A549 (cell line): ENCODE data around the gene SH2D4B. TPM values are rescaled to one million over a fixed set of nuclear protein-coding genes. Genes with fewer than 3 reads are reported as not detected.

Source experiments
- ATAC-seq, 2 experiments: fragments of 200-7000 bp in 1 of 2; fragments of >200 bp in 1 of 2; cut with Nextera tagmentation in 1 of 2; cut with Tn5 transposase in 1 of 2; 3 replicates each; pipeline versions ENCODE4 v1.8.0 to v1.9.1; 2018 to 2020; ENCODE audit warnings: mild to moderate bottlenecking in 1 of 2, moderate library complexity in 1 of 2
- CTCF ChIA-PET: fragments of 300-600 bp; sonication (Branson Sonifier 250); formaldehyde crosslinking; extraction: SDS; loops from one replicate; lab custom pipeline; 2021; ENCODE audit warnings: antibody characterized with exemption, inconsistent platforms; lab: Yijun Ruan, JAX
- POLR2A ChIA-PET: fragments of 350-600 bp; formaldehyde crosslinking; extraction: SDS; loops from one replicate; lab custom pipeline; 2021; ENCODE audit warnings: antibody characterized with exemption, inconsistent platforms; lab: Yijun Ruan, JAX
- DNase-seq, 2 experiments: peaks; one replicate each; pipeline versions ENCODE4 v3.0.0 to v3.0.0-alpha.2; 2011 to 2016; ENCODE audit warnings: low read depth in 1 of 2, low spot score in 1 of 2
- FAIRE-seq: peaks from 2 replicates; lab custom pipeline; 2011; peaks lifted over from hg19 to GRCh38; lab: Jason Lieb, UNC
- H3K27ac ChIP-seq, 2 experiments: fragments of >200 bp; sonication (Bioruptor Twin); formaldehyde crosslinking; 3 replicates each; pipeline ENCODE4 v1.5.1; 2016 to 2017
- H3K4me1 ChIP-seq: fragments of >200 bp; sonication (Bioruptor Twin); formaldehyde crosslinking; 3 replicates; pipeline ENCODE4 v1.6.1; 2016
- H3K4me2 ChIP-seq: fragments of >200 bp; sonication (Bioruptor Twin); formaldehyde crosslinking; 3 replicates; pipeline ENCODE4 v1.6.1; 2016
- H3K4me3 ChIP-seq: fragments of >200 bp; sonication (Bioruptor Twin); formaldehyde crosslinking; 3 replicates; pipeline ENCODE4 v1.5.1; 2016
- H3K9me3 ChIP-seq: fragments of >200 bp; sonication (Bioruptor Twin); formaldehyde crosslinking; 3 replicates; pipeline ENCODE4 v1.6.1; 2016
- CBX8 ChIP-seq: fragments of 200-600 bp; sonication (generic); IDR thresholded peaks from 2 replicates; pipeline ENCODE4 v1.6.1; 2016
- CHD4 ChIP-seq: fragments of 200-600 bp; sonication (generic); IDR thresholded peaks from 2 replicates; pipeline ENCODE4 v1.6.1; 2016; ENCODE audit warnings: antibody characterized with exemption, mild to moderate bottlenecking, borderline replicate concordance
- EHF ChIP-seq: fragments of 250-450 bp; sonication (Bioruptor Pico); IDR thresholded peaks from 2 replicates; pipeline ENCODE4 v1.5.0; 2020; ENCODE audit warnings: mild to moderate bottlenecking
- FOSL2 ChIP-seq, 2 experiments: fragments of 450-650 bp in 1 of 2; fragments of >200 bp in 1 of 2; sonication (Bioruptor Twin) in 1 of 2; formaldehyde crosslinking; IDR thresholded peaks; 2 replicates each; pipeline versions ENCODE4 v1.5.0 to v1.6.1; 2016 to 2020; ENCODE audit warnings: mild to moderate bottlenecking in 1 of 2, moderate library complexity in 1 of 2
- HES2 ChIP-seq: fragments of >200 bp; sonication (Bioruptor Twin); formaldehyde crosslinking; IDR thresholded peaks from 2 replicates; pipeline ENCODE4 v1.6.1; 2016
- HMGXB4 ChIP-seq: fragments of 250-450 bp; sonication (Bioruptor Pico); IDR thresholded peaks from 2 replicates; pipeline ENCODE4 v1.5.0; 2021; ENCODE audit warnings: mild to moderate bottlenecking, moderate library complexity, borderline replicate concordance
- HOXA7 ChIP-seq: fragments of 250-450 bp; sonication (Bioruptor Pico); IDR thresholded peaks from 2 replicates; pipeline ENCODE4 v1.5.0; 2020; ENCODE audit warnings: mild to moderate bottlenecking, moderate library complexity
- HOXB13 ChIP-seq: fragments of 250-450 bp; sonication (Bioruptor Pico); IDR thresholded peaks from 2 replicates; pipeline ENCODE4 v1.5.0; 2020; ENCODE audit warnings: low read depth, mild to moderate bottlenecking, moderate library complexity
- JUN ChIP-seq, 2 experiments: fragments of >200 bp; sonication (Bioruptor Twin); formaldehyde crosslinking; IDR thresholded peaks; 2 replicates in 1 of 2; 3 replicates in 1 of 2; pipeline ENCODE4 v1.6.1; 2016 to 2017
- KDM5A ChIP-seq: fragments of 200-600 bp; sonication (generic); IDR thresholded peaks from 2 replicates; pipeline ENCODE4 v1.6.1; 2016; ENCODE audit warnings: antibody characterized with exemption, mild to moderate bottlenecking
- MAZ ChIP-seq: fragments of 150-350 bp; IDR thresholded peaks from 2 replicates; pipeline ENCODE4 v1.6.1; 2014; ENCODE audit warnings: antibody characterized with exemption, low read depth, low read length, borderline replicate concordance
- NPAS2 ChIP-seq: fragments of 250-450 bp; sonication (Bioruptor Pico); IDR thresholded peaks from 2 replicates; pipeline ENCODE4 v1.8.0; 2022; ENCODE audit warnings: mild to moderate bottlenecking, moderate library complexity, borderline replicate concordance
- POLR2A ChIP-seq: IDR thresholded peaks from 2 replicates; pipeline ENCODE4 v1.6.1; 2012; ENCODE audit warnings: mild to moderate bottlenecking, low read length
- RCOR1 ChIP-seq: fragments of 150-350 bp; IDR thresholded peaks from 2 replicates; pipeline ENCODE4 v1.6.1; 2014; ENCODE audit warnings: antibody characterized with exemption, low read length, low read depth
- REST ChIP-seq: fragments of 200-600 bp; sonication (generic); IDR thresholded peaks from 2 replicates; pipeline ENCODE4 v1.6.1; 2016; ENCODE audit warnings: antibody characterized with exemption, mild to moderate bottlenecking, moderate library complexity
- RNF2 ChIP-seq: fragments of 200-600 bp; sonication (generic); IDR thresholded peaks from 2 replicates; pipeline ENCODE4 v1.6.1; 2016; ENCODE audit warnings: low read depth, mild to moderate bottlenecking, antibody characterized with exemption, moderate library complexity, borderline replicate concordance
- WGBS: methylation state at CpG from one replicate; pipeline ENCODE4 v1.1.6; 2017; ENCODE audit errors: missing lambda C conversion rate; 5-methylcytosine and 5-hydroxymethylcytosine counted together
- polyA plus RNA-seq, 4 experiments: library from polyadenylated mRNA; depleted of rRNA in 3 of 4; stranded (reverse); fragments of >200 nt; fragmentation: RNase III in 1 of 4; extraction: RNeasy Plus Mini Kit Qiagen cat#74134 plus additional on column Dnase treatment in 1 of 4; gene quantifications; 2 replicates in 3 of 4; 3 replicates in 1 of 4; pipeline ENCODE4 v1.2.3, GENCODE V29; 2011 to 2017

Gene SH2D4B
- polyA plus RNA-seq, 2 of the 4 experiments (the other 2 are of a cell fraction): 0.01 to 0.12 TPM

- ChIA-PET CTCF (interaction anchor here (0.8 kb wide), 1 partner anchor 60 kb away, joined by 3 read pairs; no protein-coding TSS in a partner anchor), POLR2A (no interaction called here)
- H3K4me1 ChIP-seq: no peaks in the 10 kb centered on the region
- H3K4me3 ChIP-seq: no peak overlapping the region
- H3K9me3 ChIP-seq: no peaks in the 10 kb centered on the region
- TF ChIP-seq EHF (no peak), CBX8 (no peak), RCOR1 (no peak), HES2 (no peak), POLR2A (no peak), JUN (IDR thresholded peaks at IDR 0.05) (no peak)
- no peak overlapping the region for H3K4me2 ChIP-seq
- 26% methylated on average over 6 of the region's 6 CpGs for WGBS
- H3K27ac ChIP-seq: no peak overlapping the region
- no peak for DNase-seq
- FAIRE-seq: no peak
- no peak for ATAC-seq
Measured at GRCh38 chr10:80611481-80612185, 73.9 kb downstream of the SH2D4B start.

- no peak overlapping the region for H3K27ac ChIP-seq
- H3K9me3 ChIP-seq: no peaks in the 10 kb centered on the region
- CTCF ChIA-PET: no interaction called here
- 36% methylated on average over 3 of the region's 3 CpGs for WGBS
- no peak overlapping the region for H3K4me3 ChIP-seq
- POLR2A ChIA-PET: no interaction called here
- TF ChIP-seq HOXB13 (CRISPR knock-in tag) (no peak), MAZ (no peak), NPAS2 (CRISPR knock-in tag) (no peak), FOSL2 (IDR thresholded peaks at IDR 0.05) (no peak), FOSL2 (CRISPR knock-in tag; IDR thresholded peaks at IDR 0.05) (no peak), RCOR1 (no peak), HOXA7 (CRISPR knock-in tag) (no peak), HMGXB4 (CRISPR knock-in tag) (no peak), KDM5A (no peak), RNF2 (no peak), REST (no peak), CHD4 (no peak)
- H3K4me2 ChIP-seq: no peak overlapping the region
- no peak for DNase-seq
- no peak for FAIRE-seq
- no peak for ATAC-seq
- no peaks in the 10 kb centered on the region for H3K4me1 ChIP-seq
Measured at GRCh38 chr10:80612261-80612660, 74.6 kb downstream of the SH2D4B start.
